H1 (cell line): ENCODE measurements around the gene PRMT2. TPM values are rescaled to one million over a fixed set of nuclear protein-coding genes. Genes with fewer than 3 reads are reported as not detected.

Experiments
- CTCF ChIA-PET: fragments of 300-600 bp; sonication (Branson Sonifier 250); formaldehyde crosslinking; loops from one replicate; lab custom pipeline; 2021; ENCODE audit not compliant: partially characterized antibody; lab: Charles Lee
- POLR2A ChIA-PET: fragments of 300-600 bp; sonication (Branson Sonifier 250); formaldehyde crosslinking; loops from one replicate; lab custom pipeline; 2021; ENCODE audit warnings: inconsistent platforms; ENCODE audit not compliant: partially characterized antibody; lab: Charles Lee
- DNase-seq, 2 experiments: peaks; one replicate each; pipeline versions ENCODE4 v3.0.0 to v3.0.0-alpha.2; 2010 to 2022; ENCODE audit warnings: low spot score in 2 of 2, low read depth in 1 of 2, mixed read lengths in 1 of 2
- FAIRE-seq: peaks from 2 replicates; lab custom pipeline; 2011; peaks lifted over from hg19 to GRCh38; lab: Jason Lieb, UNC
- H2AFZ ChIP-seq: 2 replicates; pipeline ENCODE4 v1.8.1; 2012; ENCODE audit warnings: low read length, inconsistent platforms
- H2AK5ac ChIP-seq: 2 replicates; pipeline ENCODE4 v1.6.1; 2013; ENCODE audit warnings: low read depth, low read length
- H2BK120ac ChIP-seq: replicated peaks from 2 replicates; pipeline ENCODE3; 2013; ENCODE audit warnings: low read depth, low read length, inconsistent platforms
- H2BK12ac ChIP-seq: 2 replicates; pipeline ENCODE4 v1.6.1; 2013; ENCODE audit warnings: low read depth, low read length
- H2BK15ac ChIP-seq: 2 replicates; pipeline ENCODE4 v1.6.1; 2013; ENCODE audit warnings: low read length
- H2BK20ac ChIP-seq: 2 replicates; pipeline ENCODE4 v1.6.1; 2013; ENCODE audit warnings: low read length
- H2BK5ac ChIP-seq: 2 replicates; pipeline ENCODE4 v1.6.1; 2013; ENCODE audit warnings: low read depth, low read length
- H3K14ac ChIP-seq: 2 replicates; pipeline ENCODE4 v1.6.1; 2013; ENCODE audit warnings: inconsistent platforms; ENCODE audit not compliant: insufficient read length
- H3K18ac ChIP-seq: 2 replicates; pipeline ENCODE4 v1.6.1; 2013; ENCODE audit warnings: low read length; ENCODE audit errors: extremely low read depth
- H3K23ac ChIP-seq: 2 replicates; pipeline ENCODE4 v1.6.1; 2013; ENCODE audit warnings: inconsistent platforms; ENCODE audit not compliant: insufficient read length
- H3K23me2 ChIP-seq: 2 replicates; pipeline ENCODE4 v1.6.1; 2013; ENCODE audit warnings: low read depth, low read length
- H3K27ac ChIP-seq: 2 replicates; pipeline ENCODE4 v1.6.1; 2011; ENCODE audit warnings: low read depth, low read length, inconsistent platforms
- H3K27me3 ChIP-seq, 4 experiments: replicated peaks in 1 of 4; 1 replicate in 1 of 4; 2 replicates in 3 of 4; pipeline versions ENCODE4 v1.6.1 to v1.8.1; 2011 to 2013; ENCODE audit warnings: low read length in 3 of 4, mild to moderate bottlenecking in 3 of 4, inconsistent platforms in 2 of 4, mixed read lengths in 2 of 4, moderate library complexity in 1 of 4; ENCODE audit not compliant: control insufficient read depth in 3 of 4, insufficient read depth in 3 of 4; ENCODE audit errors: extremely low read depth in 1 of 4
- H3K36me3 ChIP-seq, 4 experiments: 2 replicates each; pipeline versions ENCODE4 v1.6.1 to v1.8.1; 2011 to 2013; ENCODE audit warnings: mild to moderate bottlenecking in 4 of 4, low read length in 3 of 4, moderate library complexity in 2 of 4, control low read depth in 1 of 4, inconsistent platforms in 1 of 4; ENCODE audit not compliant: insufficient read depth in 4 of 4, control insufficient read depth in 2 of 4
- H3K4ac ChIP-seq: replicated peaks from 2 replicates; pipeline ENCODE3; 2013; ENCODE audit warnings: low read length, low read depth, mixed read lengths, inconsistent platforms; ENCODE audit not compliant: insufficient read length
- H3K4me1 ChIP-seq, 4 experiments: replicated peaks in 1 of 4; 1 replicate in 1 of 4; 2 replicates in 3 of 4; pipeline versions ENCODE4 v1.6.1 to v1.8.1; 2011 to 2013; ENCODE audit warnings: low read length in 3 of 4, inconsistent platforms in 2 of 4, mixed read lengths in 1 of 4; ENCODE audit not compliant: insufficient read depth in 4 of 4, control insufficient read depth in 3 of 4
- H3K4me2 ChIP-seq, 2 experiments: 2 replicates each; pipeline versions ENCODE4 v1.6.1 to v1.8.1; 2011 to 2013; ENCODE audit warnings: low read depth in 2 of 2, low read length in 2 of 2, control low read depth in 1 of 2, inconsistent platforms in 1 of 2, mild to moderate bottlenecking in 1 of 2; ENCODE audit not compliant: insufficient read depth in 1 of 2
- H3K4me3 ChIP-seq, 4 experiments: fragments of 200-600, 300-600 bp in 1 of 4; sonication (generic), shearing (Covaris generic), sonication (Bioruptor Twin) in 1 of 4; 2 replicates each; pipeline versions ENCODE4 v1.5.1 to v1.8.1; 2011 to 2016; ENCODE audit warnings: low read length in 4 of 4, low read depth in 3 of 4, control low read depth in 2 of 4, inconsistent platforms in 2 of 4, mild to moderate bottlenecking in 2 of 4, mixed read lengths in 1 of 4, moderate library complexity in 1 of 4; ENCODE audit not compliant: insufficient read depth in 2 of 4; ENCODE audit errors: extremely low read depth in 1 of 4
- H3K56ac ChIP-seq: replicated peaks from 2 replicates; pipeline ENCODE3; 2013; ENCODE audit warnings: low read depth, mild to moderate bottlenecking, mixed read lengths, low read length, inconsistent platforms; ENCODE audit not compliant: insufficient read length
- H3K79me1 ChIP-seq: 2 replicates; pipeline ENCODE4 v1.6.1; 2013; ENCODE audit warnings: low read depth, low read length, control low read depth
- H3K79me2 ChIP-seq, 2 experiments: 2 replicates each; pipeline versions ENCODE4 v1.6.1 to v1.8.1; 2012 to 2013; ENCODE audit warnings: low read length in 2 of 2, mild to moderate bottlenecking in 2 of 2, inconsistent platforms in 1 of 2; ENCODE audit not compliant: insufficient read depth in 2 of 2, control insufficient read depth in 1 of 2
- H3K9ac ChIP-seq, 4 experiments: replicated peaks in 1 of 4; 1 replicate in 1 of 4; 2 replicates in 3 of 4; pipeline versions ENCODE4 v1.6.1 to v1.8.1; 2011 to 2013; ENCODE audit warnings: low read depth in 3 of 4, low read length in 3 of 4, control low read depth in 2 of 4, mild to moderate bottlenecking in 2 of 4, moderate library complexity in 2 of 4, inconsistent platforms in 1 of 4; ENCODE audit errors: extremely low read depth in 1 of 4
- H3K9me3 ChIP-seq, 2 experiments: 2 replicates each; pipeline versions ENCODE4 v1.6.1 to v1.8.1; 2012 to 2013; ENCODE audit warnings: mild to moderate bottlenecking in 2 of 2, moderate library complexity in 2 of 2, control low read depth in 1 of 2, inconsistent platforms in 1 of 2, low read depth in 1 of 2, low read length in 1 of 2, mixed read lengths in 1 of 2; ENCODE audit not compliant: insufficient read depth in 2 of 2
- H4K20me1 ChIP-seq, 2 experiments: replicated peaks in 1 of 2; 2 replicates each; pipeline versions ENCODE3 to v1.8.1; 2011 to 2013; ENCODE audit warnings: inconsistent platforms in 2 of 2, low read length in 2 of 2, mild to moderate bottlenecking in 1 of 2; ENCODE audit not compliant: insufficient read depth in 2 of 2, control insufficient read depth in 1 of 2
- H4K5ac ChIP-seq: 2 replicates; pipeline ENCODE4 v1.6.1; 2013; ENCODE audit warnings: low read length, low read depth, mixed read lengths, inconsistent platforms; ENCODE audit not compliant: insufficient read length
- H4K8ac ChIP-seq: 2 replicates; pipeline ENCODE4 v1.8.0; 2013; ENCODE audit warnings: mild to moderate bottlenecking, moderate library complexity, low read length, inconsistent platforms; ENCODE audit not compliant: insufficient read depth; ENCODE audit errors: extremely low read depth
- H4K91ac ChIP-seq: replicated peaks from 2 replicates; pipeline ENCODE3; 2013; ENCODE audit warnings: low read length, mixed read lengths, inconsistent platforms; ENCODE audit not compliant: insufficient read length
- CBX5 ChIP-seq: fragments of 300-800, 300-1000 bp; sonication (generic); IDR thresholded peaks from 2 replicates; pipeline ENCODE4 v1.7.1; 2016; ENCODE audit warnings: antibody characterized with exemption, low read length, low read depth
- RBBP5 ChIP-seq: IDR thresholded peaks from 2 replicates; pipeline ENCODE4 v1.7.1; 2012; ENCODE audit warnings: low read depth, mild to moderate bottlenecking, inconsistent platforms, low read length, moderate library complexity, borderline replicate concordance
- SIN3A ChIP-seq, 2 experiments: IDR thresholded peaks in 1 of 2; conservative IDR thresholded peaks in 1 of 2; 2 replicates each; pipeline ENCODE4 v1.6.1; 2011 to 2012; ENCODE audit warnings: low read length in 2 of 2, improper control_type of control experiment in 1 of 2, low read depth in 1 of 2, mild to moderate bottlenecking in 1 of 2
- SP1 ChIP-seq: IDR thresholded peaks from 2 replicates; pipeline ENCODE4 v1.6.1; 2011; ENCODE audit warnings: low read depth, low read length
- WGBS, 2 experiments: shearing (Covaris generic) in 1 of 2; methylation state at CpG; one replicate each; pipeline versions ENCODE4 v1.1.6 to v1.1.7; 2013 to 2015; ENCODE audit warnings: low lambda C conversion rate in 2 of 2, mixed read lengths in 2 of 2, inconsistent platforms in 1 of 2, low coverage in 1 of 2, missing lambda C conversion rate in 1 of 2; ENCODE audit not compliant: insufficient replicate concordance in 2 of 2, insufficient coverage in 1 of 2, insufficient read length in 1 of 2; ENCODE audit errors: extremely low coverage in 1 of 2, missing lambda C conversion rate in 1 of 2; 5-methylcytosine and 5-hydroxymethylcytosine counted together
- polyA plus RNA-seq, 7 experiments: library from polyadenylated mRNA; depleted of rRNA in 3 of 7; stranded (reverse) in 5 of 7; unstranded in 2 of 7; fragments of >200 nt in 5 of 7; fragments of 200-250 nt in 2 of 7; gene quantifications; 1 replicate in 5 of 7; 2 replicates in 1 of 7; 4 replicates in 1 of 7; pipeline versions ENCODE4 v1.2.1 to v1.2.3, GENCODE V29; 2011 to 2013; ENCODE audit warnings: missing spikeins in 2 of 7, mixed read lengths in 2 of 7
- total RNA-seq: library from RNA; stranded (reverse); fragmentation: NEBNext Ultra II Directional; extraction: Animal tissue kit (Norgen Biotek cat#: 25700); gene quantifications from 2 replicates; pipeline ENCODE4 v1.2.1, GENCODE V29; 2021

PRMT2 gene
- total and polyA plus RNA-seq, 2 of the 8 experiments (the other 6 are each of a cell fraction or from before 2014, with no cell fraction given) = 45.8 to 59.2 TPM

DNA sequence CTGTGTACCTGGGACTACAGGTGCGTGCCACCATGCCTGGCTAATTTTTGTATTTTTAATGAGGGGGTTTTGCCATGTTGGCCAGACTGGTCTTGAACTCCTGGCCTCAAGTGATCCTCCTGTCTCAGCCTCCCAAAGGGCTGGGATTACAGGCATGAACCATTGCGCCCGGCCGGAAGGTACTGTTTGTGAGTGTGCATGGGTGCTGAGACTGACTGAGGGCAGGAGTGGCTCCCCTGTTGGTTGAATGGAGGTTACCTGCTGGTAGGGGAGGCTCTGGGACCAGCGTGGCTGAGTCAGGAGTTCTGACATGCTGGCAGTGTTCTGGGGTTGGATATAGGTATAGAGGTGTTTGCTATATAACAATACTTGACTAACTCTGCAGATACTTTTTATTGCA is 10.4 kb downstream of the PRMT2 start:
- Histone ChIP-seq H3K4me1 (no peaks in the 10 kb centered on the region), H3K4me2 (no peak overlapping the region), H3K79me1 (peaks cover 6% of the 10 kb centered on the region), H3K27me3 (no peaks in the 10 kb centered on the region), H2AFZ (no peak overlapping the region), H3K23ac (no peak overlapping the region), H4K20me1 (peaks cover 3 to 13% of the 10 kb centered on the region in 2 experiments), H3K14ac (no peak overlapping the region), H3K36me3 (peaks cover 0 to 58% (median 25%) of the 10 kb centered on the region in 4 experiments; a peak in 6 of 8 replicates), H2BK15ac (no peak overlapping the region), H3K18ac (no peak overlapping the region), H4K8ac (no peak overlapping the region; the same call in 1 of the 2 replicates), H2BK20ac (no peak overlapping the region), H2BK12ac (no peak overlapping the region), H3K79me2 (no peaks in the 10 kb centered on the region), H2AK5ac (no peak overlapping the region), H3K27ac (no peak overlapping the region), H3K9me3 (no peaks in the 10 kb centered on the region), H3K9ac (no peak overlapping the region), H3K23me2 (no peaks in the 10 kb centered on the region; the same call in 1 of the 2 replicates), H3K56ac (no peak overlapping the region), H3K4ac (no peak overlapping the region), H4K5ac (no peak overlapping the region), H2BK120ac (no peak overlapping the region), H3K4me3 (no peak overlapping the region), H2BK5ac (no peak overlapping the region), H4K91ac (no peak overlapping the region)
- TF ChIP-seq CBX5 (no peak), RBBP5 (no peak), SP1 (no peak), SIN3A (conservative IDR thresholded peaks at IDR 0.05 in 1 of 2, IDR thresholded peaks at IDR 0.05 in 1 of 2; ENCODE audit: low read depth in 1 of 2, low read length in 2 of 2) (no peak)
- CTCF ChIA-PET = interaction anchor here (0.9 to 1.2 kb wide), 2 partner anchors 12 to 91 kb away, joined by 3 read pairs; no protein-coding TSS in a partner anchor
- POLR2A ChIA-PET = interaction anchor here (1.5 kb wide), 1 partner anchor 10 kb away, joined by 5 read pairs; the partner anchor contains the start of gene PRMT2
- 92% methylated on average over 5 of the region's 5 CpGs; no CpG with 5 or more reads in 1 of the 2 experiments for WGBS, 2 experiments
- FAIRE-seq (no peak), DNase-seq (no peak)
